ENCODE results near the gene INAFM1.

DNA sequence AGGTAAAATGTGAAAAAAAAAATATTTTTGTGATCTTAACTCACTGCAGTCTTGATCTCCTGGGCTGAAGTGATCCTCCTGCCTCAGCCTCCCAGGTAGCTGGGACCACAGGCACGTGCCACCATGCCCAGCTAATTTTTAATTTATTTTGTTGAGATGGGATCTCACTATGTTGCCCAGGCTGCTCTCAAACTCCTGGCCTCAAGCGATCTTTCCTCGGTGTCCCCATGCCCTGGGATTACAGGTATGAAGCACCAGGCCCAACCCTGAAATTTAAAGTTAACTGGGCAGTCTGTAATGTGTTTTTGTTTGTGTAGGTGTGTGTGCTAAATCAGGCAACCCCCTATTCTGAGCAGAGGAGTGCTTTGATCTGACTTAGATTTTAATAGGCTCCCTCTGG is 31.6 kb downstream of the INAFM1 start:
- TF ChIP-seq CTCF (IDR thresholded peaks at IDR 0.05), result no peak
- TF ChIP-seq POLR2AphosphoS5 (IDR thresholded peaks at IDR 0.05), result no peak
- no peak for TF ChIP-seq EP300 (IDR thresholded peaks at IDR 0.05)
- TF ChIP-seq POLR2A (IDR thresholded peaks at IDR 0.05), result no peak

All from stomach (tissue), 4 donors.